Activated T-cell treated with anti-CD3 and anti-CD28 coated beads, Interleukin-2, amount 50 U/mL, for 48 hours (primary cell): ENCODE results near the gene KSR2.
"Not testable (repeated sequence)": the region's sequence is repeated elsewhere in the genome, so short reads cannot be mapped to it uniquely, and the experiment has no call there.

Experiments used
- DNase-seq, 2 experiments: peaks; one replicate each; pipeline ENCODE4 v3.0.0-alpha.2; 2020

The KSR2 gene

GRCh38 chr12:117809509-117809908, 159.3 kb downstream of the KSR2 start:
- DNase-seq = no peak

GRCh38 chr12:117807946-117808345, 160.8 kb downstream of the KSR2 start:
- no peak for DNase-seq

GRCh38 chr12:117807355-117807754, 161.4 kb downstream of the KSR2 start:
- no peak for DNase-seq

- DNase-seq = no peak
These were observed 162.9 kb downstream of the KSR2 start for GRCh38 chr12:117805865-117806264.

GRCh38 chr12:117803001-117803400, 165.8 kb downstream of the KSR2 start:
- no peak for DNase-seq

- DNase-seq = not testable (repeated sequence)
These were observed 168.1 kb downstream of the KSR2 start for GRCh38 chr12:117800711-117801110.

- DNase-seq = no peak
These were observed 171.6 kb downstream of the KSR2 start for GRCh38 chr12:117797202-117797601.

- no peak for DNase-seq
These were observed 175.8 kb downstream of the KSR2 start for GRCh38 chr12:117792877-117793424.

- DNase-seq = no peak
These were observed 176.3 kb downstream of the KSR2 start for GRCh38 chr12:117792471-117792870.

GRCh38 chr12:117790948-117791347, 177.8 kb downstream of the KSR2 start:
- DNase-seq = no peak

GRCh38 chr12:117790198-117790597, 178.6 kb downstream of the KSR2 start:
- no peak for DNase-seq

- no peak for DNase-seq
These were observed 179.4 kb downstream of the KSR2 start for GRCh38 chr12:117789195-117789912.

GRCh38 chr12:117778656-117779055, 190.1 kb downstream of the KSR2 start:
- DNase-seq = no peak

GRCh38 chr12:117774941-117775775, 193.6 kb downstream of the KSR2 start:
- DNase-seq = no peak

- no peak for DNase-seq
These were observed 199.9 kb downstream of the KSR2 start for GRCh38 chr12:117768860-117769259.

GRCh38 chr12:117766008-117766407, 202.8 kb downstream of the KSR2 start:
- no peak for DNase-seq

GRCh38 chr12:117762143-117762542, 206.6 kb downstream of the KSR2 start:
- DNase-seq = no peak

- DNase-seq = no peak
These were observed 207.2 kb downstream of the KSR2 start for GRCh38 chr12:117761528-117762100.

GRCh38 chr12:117760990-117761389, 207.8 kb downstream of the KSR2 start:
- no peak for DNase-seq

- DNase-seq = no peak
These were observed 218.1 kb downstream of the KSR2 start for GRCh38 chr12:117750657-117751056.

- DNase-seq = no peak
These were observed 219.4 kb downstream of the KSR2 start for GRCh38 chr12:117749431-117749830.

- not testable (repeated sequence) for DNase-seq
These were observed 222.4 kb downstream of the KSR2 start for GRCh38 chr12:117746358-117746757.

GRCh38 chr12:117744418-117744817, 224.4 kb downstream of the KSR2 start:
- DNase-seq = no peak

GRCh38 chr12:117743761-117744160, 225.0 kb downstream of the KSR2 start:
- DNase-seq = no peak
